DMS153 treated with DMSO at 0.1 percent for 48 hours (cell line): Measurements from ENCODE around the gene CD79A.
"Not testable (repeated sequence)": the region's sequence is repeated elsewhere in the genome, so short reads cannot be mapped to it uniquely, and the experiment has no call there.

ENCODE experiments used
- DNase-seq: peaks from one replicate; lab custom pipeline; 2025; ENCODE audit not compliant: unreplicated experiment; lab: John Stamatoyannopoulos, UW

The CD79A gene

GRCh38 chr19:41862445-41862986 is 14.6 kb upstream of the CD79A start:
- no peak for DNase-seq

GRCh38 chr19:41863209-41863931 is 13.7 kb upstream of the CD79A start:
- DNase-seq: no peak

- no peak for DNase-seq
These were observed 12.7 kb upstream of the CD79A start for GRCh38 chr19:41864374-41864773.

- no peak for DNase-seq
These were observed 10.8 kb upstream of the CD79A start for GRCh38 chr19:41866284-41866683.

- DNase-seq: no peak
These were observed 8.7 kb upstream of the CD79A start for GRCh38 chr19:41868120-41868988.

GRCh38 chr19:41868989-41869300 is 8.1 kb upstream of the CD79A start:
- no peak for DNase-seq

GRCh38 chr19:41869374-41869955 is 7.6 kb upstream of the CD79A start:
- no peak for DNase-seq

- DNase-seq: no peak
These were observed 6.6 kb upstream of the CD79A start for GRCh38 chr19:41870401-41870873.

- DNase-seq: no peak
These were observed 5.3 kb upstream of the CD79A start for GRCh38 chr19:41871573-41872383.

- no peak for DNase-seq
These were observed 4.7 kb upstream of the CD79A start for GRCh38 chr19:41872384-41872774.

GRCh38 chr19:41872775-41873647 is 4.1 kb upstream of the CD79A start:
- peak; percentile 68 for DNase-seq

GRCh38 chr19:41875973-41876372 is 1.1 kb upstream of the CD79A start:
- not testable (repeated sequence) for DNase-seq

- no peak for DNase-seq
These were observed 1.1 kb downstream of the CD79A start for GRCh38 chr19:41877916-41878905.

- no peak for DNase-seq
These were observed 2.0 kb downstream of the CD79A start for GRCh38 chr19:41879080-41879479.

GRCh38 chr19:41879670-41880328 is 2.7 kb downstream of the CD79A start:
- DNase-seq: no peak

GRCh38 chr19:41880329-41880708 is 3.2 kb downstream of the CD79A start:
- DNase-seq: no peak

GRCh38 chr19:41882568-41883462 is 5.7 kb downstream of the CD79A start, which contains the start of gene ARHGEF1:
Gene ARHGEF1, plus strand, starts transcription at chr19:41883184. Its CDS starts 4,899 bp downstream, at chr19:41888083.
- peak; percentile 39 for DNase-seq
